ENCODE results near the gene ARSB.

Gene ARSB

DNA sequence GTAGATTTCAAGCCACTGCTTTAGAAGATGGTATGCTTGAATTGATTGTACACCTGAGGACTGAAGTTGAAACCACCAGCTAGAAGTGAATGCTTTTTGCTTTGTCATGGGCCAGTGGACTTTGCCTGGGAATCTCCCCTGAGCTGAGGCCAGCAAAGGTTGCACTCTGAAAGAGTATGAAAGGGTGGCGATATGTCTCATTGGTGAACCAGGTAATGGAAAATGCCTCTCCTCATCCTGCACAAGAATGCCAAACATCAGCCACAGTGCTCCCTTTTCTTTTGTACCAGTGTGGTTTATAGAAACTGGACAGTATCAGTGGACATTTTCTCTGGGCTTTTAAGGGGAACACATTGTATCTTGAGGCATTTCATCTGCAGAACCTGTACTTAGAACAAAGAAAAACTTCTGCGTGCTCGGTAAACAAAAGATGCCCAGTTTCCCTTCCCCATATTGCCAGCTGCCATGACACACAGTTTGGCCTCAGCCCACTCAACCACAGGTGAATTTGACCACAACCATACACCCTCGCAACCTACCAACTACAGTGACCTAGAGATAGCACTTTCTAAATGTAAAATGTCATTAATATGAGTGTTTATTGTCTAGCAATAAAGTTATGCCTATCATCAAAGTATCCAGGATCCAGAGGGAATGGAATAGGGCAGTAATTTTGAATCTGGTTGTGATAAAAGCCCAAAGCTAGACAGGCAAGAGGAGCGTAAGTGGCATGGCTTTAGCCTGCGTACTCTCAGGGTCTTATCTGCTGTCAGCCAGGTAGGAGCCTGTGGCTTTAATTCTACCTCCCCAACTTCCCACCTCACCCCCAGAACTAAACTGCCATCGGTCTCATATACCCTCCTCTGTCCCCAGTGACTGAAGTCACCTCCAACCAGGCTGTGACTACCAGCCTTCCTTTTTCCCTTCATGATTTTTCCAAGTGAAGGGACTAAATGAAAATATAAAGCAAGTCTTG lies 257.0 kb downstream of the ARSB start:
- TF ChIP-seq SP1 (IDR thresholded peaks at IDR 0.05) (no peak), FOXA1 (IDR thresholded peaks at IDR 0.05) (no peak), FOXK2 (IDR thresholded peaks at IDR 0.05) (no peak), TARDBP (IDR thresholded peaks at IDR 0.05) (no peak), HDGF (IDR thresholded peaks at IDR 0.05; ENCODE audit: borderline replicate concordance) (no peak), L3MBTL2 (conservative IDR thresholded peaks at IDR 0.05) (no peak), FOXM1 (IDR thresholded peaks at IDR 0.05; ENCODE audit: borderline replicate concordance) (no peak), NFRKB (IDR thresholded peaks at IDR 0.05) (no peak), BHLHE40 (IDR thresholded peaks at IDR 0.05; ENCODE audit: borderline replicate concordance) (no peak), ARNT (IDR thresholded peaks at IDR 0.05) (no peak), ZNF384 (IDR thresholded peaks at IDR 0.05) (no peak), LEF1 (IDR thresholded peaks at IDR 0.05; ENCODE audit: borderline replicate concordance) (no peak), ELF4 (IDR thresholded peaks at IDR 0.05) (no peak)
- TF ChIP-seq, protein P1, sequence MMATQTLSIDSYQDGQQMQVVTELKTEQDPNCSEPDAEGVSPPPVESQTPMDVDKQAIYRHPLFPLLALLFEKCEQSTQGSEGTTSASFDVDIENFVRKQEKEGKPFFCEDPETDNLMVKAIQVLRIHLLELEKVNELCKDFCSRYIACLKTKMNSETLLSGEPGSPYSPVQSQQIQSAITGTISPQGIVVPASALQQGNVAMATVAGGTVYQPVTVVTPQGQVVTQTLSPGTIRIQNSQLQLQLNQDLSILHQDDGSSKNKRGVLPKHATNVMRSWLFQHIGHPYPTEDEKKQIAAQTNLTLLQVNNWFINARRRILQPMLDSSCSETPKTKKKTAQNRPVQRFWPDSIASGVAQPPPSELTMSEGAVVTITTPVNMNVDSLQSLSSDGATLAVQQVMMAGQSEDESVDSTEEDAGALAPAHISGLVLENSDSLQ (IDR thresholded peaks at IDR 0.05): no peak

More for the DNA sequence above, 257.0 kb downstream of the ARSB start:
- POLR2A ChIA-PET: no interaction called here
- no peak for DNase-seq (ENCODE audit: extremely low spot score)
- CTCF ChIA-PET: no interaction called here
